GM13977 (cell line): ENCODE measurements around the gene CDK5.

ENCODE experiments used
- DNase-seq: peaks from one replicate; pipeline ENCODE4 v3.0.0; 2012; ENCODE audit warnings: low spot score
- in situ Hi-C: fragments of 300-500 bp; cut with MboI; formaldehyde crosslinking; loops from one replicate; pipeline ENCODE4 v1.12.0; 2022; ENCODE audit warnings: low sequenced_read_pairs, low pct_unique_long_range_greater_than_20kb, mixed read lengths, inconsistent platforms; ENCODE audit not compliant: unreplicated experiment
- TF ChIP-seq, protein P1 (sequence below): IDR thresholded peaks from 2 replicates; pipeline ENCODE4 v1.5.1; 2012; ENCODE audit warnings: mild to moderate bottlenecking, control low read depth; ENCODE audit not compliant: insufficient read depth; ENCODE audit errors: extremely low read depth, missing control alignments

Gene CDK5

DNA sequence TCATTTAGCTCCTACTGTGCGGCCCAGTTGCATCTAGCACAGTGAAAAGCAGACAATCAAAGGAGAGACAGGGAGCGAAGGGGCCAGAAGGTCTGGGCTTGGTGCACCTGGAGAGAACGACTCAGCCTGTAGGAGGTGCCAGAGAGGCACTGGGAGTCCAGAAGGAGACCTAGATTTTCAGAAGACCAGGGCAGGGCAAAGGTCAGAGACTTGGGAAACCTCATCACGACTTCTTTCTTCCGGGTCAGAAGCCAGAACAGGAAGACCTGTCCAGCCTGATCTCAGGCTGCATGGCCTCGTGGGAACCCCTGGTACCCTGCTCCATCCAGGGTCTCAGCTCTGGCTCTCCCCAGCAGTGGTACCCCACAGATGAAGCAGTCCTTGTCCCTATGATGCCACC, 33.7 kb upstream of the CDK5 start:
- no peak for DNase-seq
- in situ Hi-C loops: no loop called here
- TF ChIP-seq, protein P1, sequence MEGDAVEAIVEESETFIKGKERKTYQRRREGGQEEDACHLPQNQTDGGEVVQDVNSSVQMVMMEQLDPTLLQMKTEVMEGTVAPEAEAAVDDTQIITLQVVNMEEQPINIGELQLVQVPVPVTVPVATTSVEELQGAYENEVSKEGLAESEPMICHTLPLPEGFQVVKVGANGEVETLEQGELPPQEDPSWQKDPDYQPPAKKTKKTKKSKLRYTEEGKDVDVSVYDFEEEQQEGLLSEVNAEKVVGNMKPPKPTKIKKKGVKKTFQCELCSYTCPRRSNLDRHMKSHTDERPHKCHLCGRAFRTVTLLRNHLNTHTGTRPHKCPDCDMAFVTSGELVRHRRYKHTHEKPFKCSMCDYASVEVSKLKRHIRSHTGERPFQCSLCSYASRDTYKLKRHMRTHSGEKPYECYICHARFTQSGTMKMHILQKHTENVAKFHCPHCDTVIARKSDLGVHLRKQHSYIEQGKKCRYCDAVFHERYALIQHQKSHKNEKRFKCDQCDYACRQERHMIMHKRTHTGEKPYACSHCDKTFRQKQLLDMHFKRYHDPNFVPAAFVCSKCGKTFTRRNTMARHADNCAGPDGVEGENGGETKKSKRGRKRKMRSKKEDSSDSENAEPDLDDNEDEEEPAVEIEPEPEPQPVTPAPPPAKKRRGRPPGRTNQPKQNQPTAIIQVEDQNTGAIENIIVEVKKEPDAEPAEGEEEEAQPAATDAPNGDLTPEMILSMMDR: peak; percentile 68

DNA sequence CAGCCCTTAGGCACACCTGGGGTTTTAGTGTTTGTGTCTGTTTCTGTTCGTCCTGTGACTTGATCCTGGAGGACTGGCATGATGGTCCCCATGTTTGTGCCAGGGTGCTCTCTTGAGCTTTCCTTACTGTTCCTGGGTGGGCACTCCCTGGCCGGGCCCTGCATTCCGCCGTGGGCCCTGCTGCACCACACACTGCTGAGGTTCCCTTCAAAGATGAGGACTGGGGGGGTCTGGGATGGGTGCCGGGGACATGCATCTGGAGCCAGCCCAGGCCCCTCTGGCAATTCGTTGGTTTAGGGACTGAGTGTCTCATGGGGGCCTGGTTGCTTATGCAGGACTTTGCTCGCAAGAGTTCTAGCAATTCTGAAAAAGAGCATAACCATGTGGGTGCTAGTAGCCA, 33.3 kb upstream of the CDK5 start:
- in situ Hi-C loops: no loop called here
- TF ChIP-seq, protein P1: no peak
- no peak for DNase-seq

DNA sequence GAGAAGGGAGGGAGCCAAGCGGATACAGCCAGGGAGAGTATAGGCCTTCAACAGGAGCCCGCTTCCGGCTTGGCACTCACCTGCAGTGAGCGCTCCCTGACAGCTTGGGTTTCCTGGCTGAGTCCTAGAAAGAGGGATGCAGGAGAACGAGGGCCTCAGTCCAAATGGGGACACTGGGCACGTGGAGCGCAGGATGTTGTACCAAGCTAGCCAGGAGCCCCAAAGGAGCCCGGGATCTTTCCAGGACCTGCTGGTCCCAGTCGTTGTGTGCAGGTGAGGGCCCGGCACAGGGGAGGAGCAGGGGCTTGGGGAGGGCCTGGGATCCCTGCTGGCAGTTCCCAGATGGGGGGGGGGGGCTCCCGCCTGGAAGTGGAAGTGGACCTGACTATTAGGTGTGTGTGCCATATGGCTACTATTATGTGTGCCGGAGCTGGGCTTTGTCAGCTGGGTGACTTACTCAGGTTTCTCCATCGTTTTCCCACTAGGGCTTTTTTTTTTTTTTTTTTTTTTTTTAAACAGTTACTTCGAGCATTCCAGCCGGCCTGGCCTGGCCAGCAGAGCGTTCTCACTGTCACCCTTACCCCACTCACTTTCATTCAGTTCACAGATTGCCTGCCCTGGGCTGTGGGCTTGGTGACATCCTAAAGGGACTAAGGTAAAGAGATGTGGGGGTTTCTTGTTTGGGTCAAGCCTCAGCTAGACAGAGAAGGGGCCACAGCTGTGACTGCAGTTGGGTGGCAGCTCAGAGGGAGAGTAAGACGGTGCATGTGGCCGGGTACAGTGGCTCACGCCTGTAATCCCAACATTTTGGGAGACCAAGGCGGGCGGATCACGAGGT, 32.4 kb upstream of the CDK5 start:
- in situ Hi-C loops: no loop called here
- DNase-seq: no peak
- TF ChIP-seq, protein P1: no peak

DNA sequence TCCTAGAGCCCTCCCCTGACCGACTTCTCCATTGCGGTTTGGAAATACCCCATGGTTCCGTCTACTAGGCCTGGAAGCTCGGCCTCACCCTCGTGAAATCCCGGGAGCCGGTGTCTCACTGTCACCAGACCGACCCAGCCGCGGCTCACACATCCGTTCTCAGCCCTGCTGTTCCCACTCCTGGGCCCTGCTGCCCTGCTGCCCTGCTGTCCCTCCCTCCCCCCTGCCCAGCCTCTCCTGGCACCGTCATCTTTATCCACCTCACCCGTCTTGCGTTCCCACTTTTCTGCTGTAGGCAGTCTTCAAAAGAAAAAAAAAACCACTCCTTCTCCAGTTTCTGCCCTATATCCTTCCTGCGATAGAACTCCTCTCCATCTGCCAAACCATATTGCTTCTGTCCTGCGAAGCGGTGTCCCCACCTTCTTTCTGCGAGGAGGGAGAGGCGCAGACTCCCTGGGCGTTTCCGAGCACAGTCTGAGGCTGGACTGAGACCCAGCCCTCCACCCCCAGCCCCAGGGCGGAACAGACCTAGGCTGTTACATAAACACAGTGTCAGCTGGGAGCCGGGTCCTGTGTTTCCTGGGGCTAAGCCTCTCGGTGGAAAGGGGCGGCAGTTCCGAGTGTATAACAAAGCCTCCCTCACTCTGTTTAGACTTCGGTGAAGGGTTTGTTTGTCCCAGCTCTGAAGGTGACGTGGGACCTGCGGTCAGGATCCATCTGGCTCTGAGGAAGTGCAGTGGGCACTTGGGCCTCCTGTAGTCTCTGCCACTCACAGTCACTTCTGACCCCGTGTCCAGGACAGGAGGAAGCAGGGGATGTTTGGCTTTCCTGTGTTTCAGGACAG, 31.4 kb upstream of the CDK5 start:
- in situ Hi-C loops: no loop called here
- no peak for DNase-seq
- TF ChIP-seq, protein P1: no peak

DNA sequence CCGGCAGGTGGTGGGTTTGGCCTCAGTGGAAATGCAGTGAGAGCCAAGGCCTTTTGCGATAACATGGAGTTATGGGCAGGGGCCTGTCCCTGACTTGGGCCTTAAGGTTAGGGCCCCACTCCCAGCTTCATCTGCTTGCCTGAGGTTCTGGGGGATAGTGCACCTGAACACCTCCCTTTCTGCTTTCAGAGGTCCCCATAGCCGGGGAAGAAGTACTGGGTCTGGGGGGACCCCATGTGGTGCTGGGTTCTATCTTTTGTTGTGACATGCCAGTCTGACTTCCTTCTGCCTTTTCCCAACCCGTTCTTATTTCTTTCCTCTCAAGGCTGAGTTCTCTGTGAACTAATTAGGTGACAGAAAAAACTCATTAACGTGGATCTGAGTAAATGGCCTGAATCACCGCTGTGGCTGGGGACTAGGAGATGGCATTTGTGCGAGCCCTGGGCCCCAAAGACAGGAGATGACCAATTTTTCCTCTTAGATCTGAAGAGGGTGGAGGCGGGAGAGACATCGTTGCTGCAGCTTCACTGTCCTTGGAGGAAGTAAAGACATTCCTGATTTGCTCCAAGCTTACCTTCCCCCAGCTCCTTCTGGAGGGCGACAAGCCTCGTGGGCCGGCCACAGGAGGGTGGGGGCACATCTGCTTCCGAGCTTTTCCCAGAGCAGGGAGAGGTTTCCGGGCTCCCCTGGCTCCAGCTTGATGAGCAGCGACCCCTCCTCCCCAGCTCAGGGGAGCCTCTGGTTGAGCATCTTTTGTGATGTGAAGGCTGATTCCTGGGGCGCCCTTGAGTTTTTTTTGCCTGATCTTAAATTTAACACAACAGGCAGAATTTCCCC, 30.5 kb upstream of the CDK5 start:
- no peak for DNase-seq
- in situ Hi-C loops: no loop called here
- TF ChIP-seq, protein P1: no peak
